Suprapubic skin (tissue), 3 donors: ENCODE measurements around the gene MRPL30.

ENCODE experiments used
- CTCF ChIP-seq, 2 donors: fragments of 200-600 bp in 1 of 2; fragments of 450-650 bp in 1 of 2; sonication (generic) in 1 of 2; IDR thresholded peaks; one replicate each; pipeline ENCODE4 v1.5.1; 2016 to 2019; ENCODE audit warnings: antibody characterized with exemption in 2 of 2, mild to moderate bottlenecking in 1 of 2, moderate library complexity in 1 of 2
- POLR2A ChIP-seq, 2 donors: fragments of 450-650 bp; IDR thresholded peaks; one replicate each; pipeline ENCODE4 v1.6.1; 2017; ENCODE audit warnings: antibody characterized with exemption in 2 of 2, mild to moderate bottlenecking in 2 of 2, moderate library complexity in 2 of 2

- no peak for TF ChIP-seq POLR2A (IDR thresholded peaks at IDR 0.05)
- no peak for TF ChIP-seq CTCF (IDR thresholded peaks at IDR 0.05)
Observed at GRCh38 chr2:99184811-99185210, 3.8 kb downstream of the MRPL30 start.
